Measurements from ENCODE around the gene ZNF423.

The ZNF423 gene

GRCh38 chr16:49822649-49823370, 33.1 kb downstream of the ZNF423 start:
- DNase-seq, result no peak

- no peak for DNase-seq
Observed at GRCh38 chr16:49821614-49822282, 34.2 kb downstream of the ZNF423 start.

GRCh38 chr16:49821156-49821555, 34.8 kb downstream of the ZNF423 start:
- no peak for DNase-seq

GRCh38 chr16:49817754-49818507, 38.0 kb downstream of the ZNF423 start:
- no peak for DNase-seq

GRCh38 chr16:49816875-49817274, 39.0 kb downstream of the ZNF423 start:
- DNase-seq, result peak; percentile 54

- no peak for DNase-seq
Observed at GRCh38 chr16:49811644-49812334, 44.1 kb downstream of the ZNF423 start.

- no peak for DNase-seq
Observed at GRCh38 chr16:49810831-49811230, 45.1 kb downstream of the ZNF423 start.

GRCh38 chr16:49809561-49809960, 46.4 kb downstream of the ZNF423 start:
- no peak for DNase-seq

- DNase-seq, result no peak
Observed at GRCh38 chr16:49809062-49809461, 46.9 kb downstream of the ZNF423 start.

GRCh38 chr16:49806446-49806845, 49.5 kb downstream of the ZNF423 start:
- DNase-seq, result no peak

- no peak for DNase-seq
Observed at GRCh38 chr16:49801290-49801689, 54.6 kb downstream of the ZNF423 start.

- DNase-seq, result no peak
Observed at GRCh38 chr16:49800876-49801275, 55.0 kb downstream of the ZNF423 start.

GRCh38 chr16:49800441-49800840, 55.5 kb downstream of the ZNF423 start:
- no peak for DNase-seq

GRCh38 chr16:49799172-49799571, 56.7 kb downstream of the ZNF423 start:
- DNase-seq, result no peak

GRCh38 chr16:49795513-49795912, 60.4 kb downstream of the ZNF423 start:
- no peak for DNase-seq

- DNase-seq, result no peak
Observed at GRCh38 chr16:49793244-49793643, 62.7 kb downstream of the ZNF423 start.

GRCh38 chr16:49789616-49790015, 66.3 kb downstream of the ZNF423 start:
- DNase-seq, result no peak

- no peak for DNase-seq
Observed at GRCh38 chr16:49788986-49789385, 66.9 kb downstream of the ZNF423 start.

- DNase-seq, result no peak
Observed at GRCh38 chr16:49788572-49788971, 67.3 kb downstream of the ZNF423 start.

- no peak for DNase-seq
Observed at GRCh38 chr16:49786926-49787557, 68.9 kb downstream of the ZNF423 start.

GRCh38 chr16:49785970-49786369, 69.9 kb downstream of the ZNF423 start:
- no peak for DNase-seq

GRCh38 chr16:49782405-49782804, 73.5 kb downstream of the ZNF423 start:
- no peak for DNase-seq

GRCh38 chr16:49781401-49781800, 74.5 kb downstream of the ZNF423 start:
- no peak for DNase-seq
